Prostate gland (tissue), 2 donors: ENCODE data around the gene NUP160.

ENCODE experiments used
- POLR2A ChIP-seq: fragments of 450-650 bp; IDR thresholded peaks from one replicate; pipeline ENCODE4 v1.6.1; 2016; ENCODE audit warnings: antibody characterized with exemption, mild to moderate bottlenecking
- POLR2AphosphoS5 ChIP-seq: sonication (generic); formaldehyde crosslinking; IDR thresholded peaks from one replicate; pipeline ENCODE4 v1.6.1; 2017; ENCODE audit warnings: antibody characterized with exemption
- TF ChIP-seq, protein P1 (sequence below), 4 experiments: fragments of 200-600 bp in 2 of 4; fragments of 450-650 bp in 2 of 4; sonication (generic) in 2 of 4; IDR thresholded peaks; 1 replicate in 3 of 4; 2 replicates in 1 of 4; pipeline ENCODE4 v1.5.1; 2016 to 2019; ENCODE audit warnings: antibody characterized with exemption in 4 of 4, mild to moderate bottlenecking in 2 of 4, moderate library complexity in 2 of 4

DNA sequence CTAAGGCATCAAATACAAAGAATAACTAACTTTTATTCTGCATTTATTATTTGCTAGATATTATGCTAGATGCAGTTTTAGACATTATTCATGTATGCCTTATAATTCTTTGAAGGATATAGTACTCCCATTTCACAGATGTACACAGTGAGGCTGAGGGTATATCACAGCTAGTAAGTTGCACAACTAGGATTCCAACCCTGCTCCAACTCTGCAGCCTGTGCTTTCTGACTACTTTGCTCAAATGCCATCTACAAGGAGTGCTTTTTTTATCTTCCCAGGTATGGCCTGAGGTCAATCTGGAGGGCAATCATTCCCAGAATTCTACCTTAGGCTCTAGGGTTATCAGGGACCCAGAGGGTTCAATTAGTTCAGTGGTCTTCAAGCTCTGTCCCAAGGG, 28.4 kb downstream of the NUP160 start:
- TF ChIP-seq, protein P1, sequence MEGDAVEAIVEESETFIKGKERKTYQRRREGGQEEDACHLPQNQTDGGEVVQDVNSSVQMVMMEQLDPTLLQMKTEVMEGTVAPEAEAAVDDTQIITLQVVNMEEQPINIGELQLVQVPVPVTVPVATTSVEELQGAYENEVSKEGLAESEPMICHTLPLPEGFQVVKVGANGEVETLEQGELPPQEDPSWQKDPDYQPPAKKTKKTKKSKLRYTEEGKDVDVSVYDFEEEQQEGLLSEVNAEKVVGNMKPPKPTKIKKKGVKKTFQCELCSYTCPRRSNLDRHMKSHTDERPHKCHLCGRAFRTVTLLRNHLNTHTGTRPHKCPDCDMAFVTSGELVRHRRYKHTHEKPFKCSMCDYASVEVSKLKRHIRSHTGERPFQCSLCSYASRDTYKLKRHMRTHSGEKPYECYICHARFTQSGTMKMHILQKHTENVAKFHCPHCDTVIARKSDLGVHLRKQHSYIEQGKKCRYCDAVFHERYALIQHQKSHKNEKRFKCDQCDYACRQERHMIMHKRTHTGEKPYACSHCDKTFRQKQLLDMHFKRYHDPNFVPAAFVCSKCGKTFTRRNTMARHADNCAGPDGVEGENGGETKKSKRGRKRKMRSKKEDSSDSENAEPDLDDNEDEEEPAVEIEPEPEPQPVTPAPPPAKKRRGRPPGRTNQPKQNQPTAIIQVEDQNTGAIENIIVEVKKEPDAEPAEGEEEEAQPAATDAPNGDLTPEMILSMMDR (IDR thresholded peaks at IDR 0.05) = no peak
- no peak for TF ChIP-seq POLR2A
- no peak for TF ChIP-seq POLR2AphosphoS5
